GM19324 (cell line): ENCODE data around the gene P4HB.

ENCODE experiments used
- ATAC-seq: cut with Tn5 transposase; IDR thresholded peaks from one replicate; pipeline ENCODE4 v1.9.1; 2021; ENCODE audit warnings: mild to moderate bottlenecking, moderate library complexity; ENCODE audit not compliant: unreplicated experiment, low FRiP score

P4HB gene

GRCh38 chr17:81869221-81870130 is 9.1 kb upstream of the P4HB start:
- no peak for ATAC-seq

GRCh38 chr17:81868674-81869220 is 8.4 kb upstream of the P4HB start:
- no peak for ATAC-seq

GRCh38 chr17:81867991-81868673 is 7.8 kb upstream of the P4HB start:
- ATAC-seq: no peak

- ATAC-seq: no peak
Measured at GRCh38 chr17:81867170-81867990, 7.0 kb upstream of the P4HB start.

GRCh38 chr17:81866440-81867169 is 6.3 kb upstream of the P4HB start:
- no peak for ATAC-seq

GRCh38 chr17:81865733-81866439 is 5.6 kb upstream of the P4HB start:
- no peak for ATAC-seq

GRCh38 chr17:81865358-81865732 is 5.0 kb upstream of the P4HB start:
- ATAC-seq: no peak

- no peak for ATAC-seq
Measured at GRCh38 chr17:81863833-81864768, 3.8 kb upstream of the P4HB start.

GRCh38 chr17:81863123-81863675 is 2.9 kb upstream of the P4HB start:
- no peak for ATAC-seq

- ATAC-seq: peak; percentile 84
Measured at GRCh38 chr17:81860756-81861568, 627 bp upstream of the P4HB start.

GRCh38 chr17:81858967-81859905 is 1.1 kb downstream of the P4HB start:
- no peak for ATAC-seq

GRCh38 chr17:81858170-81858966 is 2.0 kb downstream of the P4HB start:
- ATAC-seq: no peak

- ATAC-seq: no peak
Measured at GRCh38 chr17:81854974-81855774, 5.2 kb downstream of the P4HB start.

GRCh38 chr17:81852237-81852636 is 8.1 kb downstream of the P4HB start:
- no peak for ATAC-seq

GRCh38 chr17:81851423-81851822 is 8.9 kb downstream of the P4HB start:
- ATAC-seq: no peak
